ENCODE data around the gene SF1. TPM values are rescaled to one million over a fixed set of nuclear protein-coding genes. Genes with fewer than 3 reads are reported as not detected.
"Not testable (repeated sequence)": the region's sequence is repeated elsewhere in the genome, so short reads cannot be mapped to it uniquely, and the experiment has no call there.

SF1 gene
- total and polyA plus RNA-seq, 8 donors: 99.8 to 181 (median 137) TPM

- Histone ChIP-seq H3K36me3 (peaks cover 0 to 24% (median 0%) of the 10 kb centered on the region in 3 donors), H3K4me3 (no peak overlapping the region), H3K27ac (no peak overlapping the region), H3K9me3 (no peaks in the 10 kb centered on the region), H3K27me3 (no peaks in the 10 kb centered on the region), H3K4me1 (no peaks in the 10 kb centered on the region)
- WGBS, 2 donors: 79 to 86% methylated on average over 11 of the region's 11 CpGs
- no peak for ATAC-seq
- DNase-seq: no peak
- TF ChIP-seq CTCF (IDR thresholded peaks at IDR 0.05): no peak
- intact Hi-C loops (cut with DNase I): no loop called here
- no peak for FAIRE-seq
These were observed 45.3 kb upstream of the SF1 start for GRCh38 chr11:64823568-64824119.

GRCh38 chr11:64817476-64817875 is 39.1 kb upstream of the SF1 start:
- no peak for TF ChIP-seq CTCF (IDR thresholded peaks at IDR 0.05)
- FAIRE-seq: no peak
- 82 to 86% methylated on average over 3 of the region's 3 CpGs for WGBS, 2 donors

GRCh38 chr11:64815433-64815832 is 37.1 kb upstream of the SF1 start:
- H3K36me3 ChIP-seq; H3K9me3 ChIP-seq; FAIRE-seq; H3K27ac ChIP-seq; H3K4me3 ChIP-seq; H3K27me3 ChIP-seq; intact Hi-C loops (cut with DNase I); DNase-seq: not testable (repeated sequence)
- 45 to 47% methylated on average over 5 of the region's 5 CpGs for WGBS, 2 donors
- peaks cover 8 to 18% (median 15%) of the 10 kb centered on the region in 3 donors for H3K4me1 ChIP-seq
- peak in 2 of 4 donors; percentile 21 to 35 for ATAC-seq

More at GRCh38 chr11:64817476-64817875, 39.1 kb upstream of the SF1 start:
- intact Hi-C loops (cut with DNase I): no loop called here
- H3K4me1 ChIP-seq: peaks cover 8 to 18% (median 15%) of the 10 kb centered on the region in 3 donors
- no peak overlapping the region for H3K27ac ChIP-seq
- ATAC-seq (no peak), DNase-seq (no peak)
- H3K36me3 ChIP-seq: no peaks in the 10 kb centered on the region
- H3K27me3 ChIP-seq: no peaks in the 10 kb centered on the region
- H3K4me3 ChIP-seq: no peak overlapping the region
- no peaks in the 10 kb centered on the region for H3K9me3 ChIP-seq

GRCh38 chr11:64814712-64815187 is 36.4 kb upstream of the SF1 start:
- no peaks in the 10 kb centered on the region for H3K27me3 ChIP-seq
- no peak overlapping the region for H3K27ac ChIP-seq
- H3K4me3 ChIP-seq: no peak overlapping the region
- WGBS, 2 donors: 68% methylated on average over 7 of the region's 7 CpGs
- no peaks in the 10 kb centered on the region for H3K36me3 ChIP-seq
- intact Hi-C loops (cut with DNase I): no loop called here
- TF ChIP-seq CTCF (IDR thresholded peaks at IDR 0.05): no peak
- FAIRE-seq (no peak), ATAC-seq (no peak), DNase-seq (no peak)
- H3K4me1 ChIP-seq: peaks cover 8 to 18% (median 15%) of the 10 kb centered on the region in 3 donors
- no peaks in the 10 kb centered on the region for H3K9me3 ChIP-seq

- Histone ChIP-seq H3K4me3 (no peak overlapping the region), H3K36me3 (no peaks in the 10 kb centered on the region), H3K9me3 (no peaks in the 10 kb centered on the region), H3K27me3 (no peaks in the 10 kb centered on the region), H3K27ac (peak overlapping the region in 3 of 4 donors; percentile 2 to 48 (median 13)), H3K4me1 (peaks cover 8 to 27% (median 21%) of the 10 kb centered on the region in 3 donors)
- intact Hi-C loops (cut with DNase I): no loop called here
- DNase-seq: peak in 1 of 6 donors; percentile 25
- ATAC-seq: peak in 1 of 4 donors; percentile 12
- no peak for FAIRE-seq
- 25 to 26% methylated on average over 5 of the region's 5 CpGs for WGBS, 2 donors
- TF ChIP-seq CTCF (IDR thresholded peaks at IDR 0.05): no peak
These were observed 35.5 kb upstream of the SF1 start for GRCh38 chr11:64813826-64814225.
